Uterus (tissue), 2 donors: Measurements from ENCODE around the gene RPGRIP1L.

Experiments
- POLR2A ChIP-seq, 2 donors: fragments of 450-650 bp; IDR thresholded peaks; one replicate each; pipeline ENCODE4 v1.6.1; 2016; ENCODE audit warnings: antibody characterized with exemption in 2 of 2, mild to moderate bottlenecking in 1 of 2, moderate library complexity in 1 of 2
- TF ChIP-seq, protein P1 (sequence below), 4 experiments: fragments of 200-600 bp in 2 of 4; fragments of 450-650 bp in 2 of 4; sonication (generic) in 2 of 4; IDR thresholded peaks; one replicate each; pipeline ENCODE4 v1.5.1; 2016 to 2019; ENCODE audit warnings: antibody characterized with exemption in 4 of 4, mild to moderate bottlenecking in 2 of 4, moderate library complexity in 1 of 4

- TF ChIP-seq, protein P1, sequence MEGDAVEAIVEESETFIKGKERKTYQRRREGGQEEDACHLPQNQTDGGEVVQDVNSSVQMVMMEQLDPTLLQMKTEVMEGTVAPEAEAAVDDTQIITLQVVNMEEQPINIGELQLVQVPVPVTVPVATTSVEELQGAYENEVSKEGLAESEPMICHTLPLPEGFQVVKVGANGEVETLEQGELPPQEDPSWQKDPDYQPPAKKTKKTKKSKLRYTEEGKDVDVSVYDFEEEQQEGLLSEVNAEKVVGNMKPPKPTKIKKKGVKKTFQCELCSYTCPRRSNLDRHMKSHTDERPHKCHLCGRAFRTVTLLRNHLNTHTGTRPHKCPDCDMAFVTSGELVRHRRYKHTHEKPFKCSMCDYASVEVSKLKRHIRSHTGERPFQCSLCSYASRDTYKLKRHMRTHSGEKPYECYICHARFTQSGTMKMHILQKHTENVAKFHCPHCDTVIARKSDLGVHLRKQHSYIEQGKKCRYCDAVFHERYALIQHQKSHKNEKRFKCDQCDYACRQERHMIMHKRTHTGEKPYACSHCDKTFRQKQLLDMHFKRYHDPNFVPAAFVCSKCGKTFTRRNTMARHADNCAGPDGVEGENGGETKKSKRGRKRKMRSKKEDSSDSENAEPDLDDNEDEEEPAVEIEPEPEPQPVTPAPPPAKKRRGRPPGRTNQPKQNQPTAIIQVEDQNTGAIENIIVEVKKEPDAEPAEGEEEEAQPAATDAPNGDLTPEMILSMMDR (IDR thresholded peaks at IDR 0.05): no peak
- no peak for TF ChIP-seq POLR2A (IDR thresholded peaks at IDR 0.05)
These were observed 11.3 kb upstream of the RPGRIP1L start for GRCh38 chr16:53715023-53715384.
